GM12891 (cell line): ENCODE results near the gene SLC15A5.

Source experiments
- POLR2A ChIP-seq: IDR thresholded peaks from 2 replicates; pipeline ENCODE4 v1.6.1; 2011; ENCODE audit warnings: low read depth, low read length, control low read depth
- POLR2AphosphoS5 ChIP-seq: IDR thresholded peaks from 2 replicates; pipeline ENCODE4 v1.6.1; 2011; ENCODE audit warnings: low read depth, low read length, control low read depth

DNA sequence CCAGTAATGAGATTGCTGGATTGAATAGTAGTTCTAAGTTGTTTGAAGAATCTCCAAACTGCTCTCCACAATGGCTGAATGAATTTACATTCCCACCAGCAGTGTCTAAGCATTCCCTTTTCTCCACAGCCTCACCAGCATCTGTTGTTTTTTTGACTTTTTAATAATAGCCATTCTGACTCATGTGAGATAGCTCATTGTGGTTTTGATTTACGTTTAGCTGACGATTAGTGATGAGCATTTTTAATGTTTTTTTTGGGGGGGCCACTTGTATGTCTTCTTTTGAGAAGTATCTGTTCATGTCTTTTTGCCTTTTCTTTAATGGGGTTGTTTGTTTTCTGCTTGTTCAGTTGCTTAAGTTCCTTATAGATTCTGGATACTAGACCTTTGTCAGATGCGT, 8.1 kb upstream of the SLC15A5 start:
- no peak for TF ChIP-seq POLR2AphosphoS5
- no peak for TF ChIP-seq POLR2A
